Activated CD4-positive, alpha-beta T cell treated with anti-CD3 and anti-CD28 coated beads, Interleukin-2, amount 10 ng/mL, durations not matched to agents 24 days and 14 days (primary cell): ENCODE results near the gene FLOT1. TPM values are rescaled to one million over a fixed set of nuclear protein-coding genes. Genes with fewer than 3 reads are reported as not detected.
"Not testable (repeated sequence)": the region's sequence is repeated elsewhere in the genome, so short reads cannot be mapped to it uniquely, and the experiment has no call there.

Experiments
- DNase-seq: peaks from one replicate; pipeline ENCODE4 v3.0.0; 2022
- H3K27ac Mint-ChIP-seq: one replicate; pipeline ENCODE4 v1.8.0; 2022; ENCODE audit warnings: mild to moderate bottlenecking, mixed read lengths
- H3K27me3 Mint-ChIP-seq: one replicate; pipeline ENCODE4 v1.8.0; 2022; ENCODE audit warnings: mixed read lengths
- H3K36me3 Mint-ChIP-seq: one replicate; pipeline ENCODE4 v1.8.0; 2022; ENCODE audit warnings: low read depth, mild to moderate bottlenecking, mixed read lengths
- H3K4me1 Mint-ChIP-seq: one replicate; pipeline ENCODE4 v1.8.0; 2021; ENCODE audit warnings: mixed read lengths
- H3K4me3 Mint-ChIP-seq: one replicate; pipeline ENCODE4 v1.8.0; 2022; ENCODE audit warnings: mild to moderate bottlenecking, moderate library complexity, mixed read lengths
- H3K9me3 Mint-ChIP-seq: one replicate; pipeline ENCODE4 v1.8.0; 2021; ENCODE audit warnings: mixed read lengths
- intact Hi-C: fragments of 100-400 bp; cut with micrococcal nuclease; formaldehyde crosslinking; loops from one replicate; pipeline ENCODE4 v1.15.1; 2023
- total RNA-seq: library from RNA; stranded (reverse); gene quantifications from 2 replicates; pipeline ENCODE4 v1.2.3, GENCODE V29; 2022

Gene FLOT1
- total RNA-seq, 1 donor from 2014 or later = 260 TPM

DNA sequence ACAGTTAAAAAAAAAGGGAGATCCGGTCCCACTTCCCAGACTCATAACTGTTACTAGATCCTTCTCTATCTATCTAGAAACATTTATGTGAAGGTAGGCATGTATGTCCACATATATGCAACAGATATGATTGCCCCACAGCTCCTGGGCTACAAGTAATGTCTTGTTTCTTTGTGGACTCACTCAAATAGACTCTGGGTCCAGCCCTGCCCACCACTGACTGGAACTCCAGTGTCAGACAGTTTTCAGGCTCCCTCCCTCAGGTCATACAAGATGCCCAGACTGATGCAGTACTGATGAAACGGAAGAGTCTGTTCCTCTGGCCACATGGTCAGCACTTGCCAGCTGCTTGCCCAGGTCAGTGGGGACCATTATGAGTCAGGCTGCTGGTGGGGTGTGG is 32.6 kb upstream of the FLOT1 start:
- Mint-ChIP-seq H3K4me1 (peaks cover 71% of the 10 kb centered on the region), H3K36me3 (peaks cover 5% of the 10 kb centered on the region), H3K27me3 (no peaks in the 10 kb centered on the region), H3K27ac (peak overlapping the region; percentile 52), H3K4me3 (no peak overlapping the region), H3K9me3 (peaks cover 5% of the 10 kb centered on the region)
- DNase-seq = no peak
- intact Hi-C loops = no loop called here

DNA sequence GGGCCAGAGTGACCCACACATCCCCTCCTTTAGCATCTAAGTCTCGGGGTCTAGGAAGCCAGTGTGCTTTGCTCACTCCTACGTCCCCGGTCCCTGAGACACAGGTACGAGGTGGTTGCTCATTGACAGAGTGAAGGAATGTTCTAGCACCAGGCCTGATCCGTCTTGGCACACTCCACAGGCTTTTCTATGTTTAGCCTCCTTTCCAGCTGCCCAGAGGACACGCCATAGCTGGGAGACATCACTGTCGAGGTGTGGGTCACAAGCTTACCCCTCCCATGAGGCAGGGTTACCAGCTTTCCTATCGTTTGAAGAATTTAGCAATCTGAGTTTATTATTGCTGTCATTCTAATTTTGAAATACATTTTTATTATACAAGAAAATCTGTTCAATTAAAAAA is 32.2 kb upstream of the FLOT1 start:
- Mint-ChIP-seq H3K36me3 (peaks cover 5% of the 10 kb centered on the region), H3K4me3 (no peak overlapping the region), H3K4me1 (peaks cover 71% of the 10 kb centered on the region), H3K9me3 (peaks cover 5% of the 10 kb centered on the region), H3K27me3 (no peaks in the 10 kb centered on the region), H3K27ac (peak overlapping the region; percentile 34)
- no peak for DNase-seq
- intact Hi-C loops = no loop called here

DNA sequence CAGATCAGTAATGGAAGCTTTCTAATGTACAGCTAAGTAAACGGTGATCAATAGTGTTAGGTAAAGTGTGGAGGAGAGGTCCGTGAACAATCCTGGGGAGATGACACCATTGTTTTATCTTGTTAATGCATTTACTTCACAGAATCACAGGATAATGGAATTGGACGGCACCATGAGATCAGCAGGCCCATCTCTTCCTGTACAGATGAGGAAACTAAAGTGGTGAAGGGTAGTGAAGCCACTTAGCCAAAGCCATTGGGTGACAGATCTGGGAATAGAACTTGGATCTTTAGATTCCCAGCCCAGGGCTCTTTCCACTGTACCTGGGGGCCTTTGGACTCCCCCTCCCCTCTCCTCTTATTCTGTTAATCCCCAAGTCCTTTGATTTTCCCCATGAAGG is 28.1 kb upstream of the FLOT1 start:
- peak overlapping the region; percentile 33 for H3K4me3 Mint-ChIP-seq
- peaks cover 2% of the 10 kb centered on the region for H3K27me3 Mint-ChIP-seq
- H3K9me3 Mint-ChIP-seq = peaks cover 8% of the 10 kb centered on the region
- H3K4me1 Mint-ChIP-seq = peaks cover 74% of the 10 kb centered on the region
- DNase-seq = no peak
- H3K36me3 Mint-ChIP-seq = peaks cover 11% of the 10 kb centered on the region
- H3K27ac Mint-ChIP-seq = peak overlapping the region; percentile 97
- intact Hi-C loops = no loop called here

DNA sequence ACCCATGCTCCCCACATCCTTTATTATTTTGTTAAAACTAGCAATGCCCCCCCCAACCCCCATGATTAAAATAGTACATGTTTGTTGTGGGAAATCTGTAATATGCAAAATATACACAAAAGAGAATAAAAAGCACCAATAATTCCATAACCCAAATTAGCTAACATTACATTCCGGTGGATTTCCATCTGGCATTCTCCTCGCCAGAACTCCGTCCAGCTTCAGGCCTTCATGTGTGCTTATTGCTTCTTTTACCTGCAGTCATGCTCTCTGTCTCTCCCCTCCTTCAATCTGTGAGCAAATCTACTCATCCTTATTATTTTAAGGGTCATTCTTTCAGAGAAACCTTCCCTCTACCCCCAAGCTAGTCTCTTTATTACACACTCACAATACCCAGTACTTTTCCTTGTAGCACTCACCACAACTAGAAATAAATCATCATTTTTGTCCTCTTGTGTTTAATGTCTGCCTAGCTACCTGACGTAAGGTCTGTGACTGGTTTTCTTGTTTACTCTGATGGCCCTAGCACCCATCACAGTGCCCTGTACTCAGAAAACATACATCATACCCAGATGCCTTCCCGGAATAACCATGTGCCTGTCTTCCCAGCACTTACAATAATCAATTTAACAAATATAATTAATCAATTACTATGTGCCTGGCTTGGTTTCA is 27.5 kb upstream of the FLOT1 start:
- Mint-ChIP-seq H3K27ac (peak overlapping the region; percentile 97), H3K9me3 (peaks cover 8% of the 10 kb centered on the region), H3K4me1 (peaks cover 71% of the 10 kb centered on the region), H3K4me3 (peak overlapping the region; percentile 76), H3K36me3 (peaks cover 11% of the 10 kb centered on the region), H3K27me3 (peaks cover 2% of the 10 kb centered on the region)
- intact Hi-C loops = loop anchor here (1.0 kb wide), 5 partner anchors 18 to 88 kb away; partner anchors contain the start of gene FLOT1
- DNase-seq = no peak

DNA sequence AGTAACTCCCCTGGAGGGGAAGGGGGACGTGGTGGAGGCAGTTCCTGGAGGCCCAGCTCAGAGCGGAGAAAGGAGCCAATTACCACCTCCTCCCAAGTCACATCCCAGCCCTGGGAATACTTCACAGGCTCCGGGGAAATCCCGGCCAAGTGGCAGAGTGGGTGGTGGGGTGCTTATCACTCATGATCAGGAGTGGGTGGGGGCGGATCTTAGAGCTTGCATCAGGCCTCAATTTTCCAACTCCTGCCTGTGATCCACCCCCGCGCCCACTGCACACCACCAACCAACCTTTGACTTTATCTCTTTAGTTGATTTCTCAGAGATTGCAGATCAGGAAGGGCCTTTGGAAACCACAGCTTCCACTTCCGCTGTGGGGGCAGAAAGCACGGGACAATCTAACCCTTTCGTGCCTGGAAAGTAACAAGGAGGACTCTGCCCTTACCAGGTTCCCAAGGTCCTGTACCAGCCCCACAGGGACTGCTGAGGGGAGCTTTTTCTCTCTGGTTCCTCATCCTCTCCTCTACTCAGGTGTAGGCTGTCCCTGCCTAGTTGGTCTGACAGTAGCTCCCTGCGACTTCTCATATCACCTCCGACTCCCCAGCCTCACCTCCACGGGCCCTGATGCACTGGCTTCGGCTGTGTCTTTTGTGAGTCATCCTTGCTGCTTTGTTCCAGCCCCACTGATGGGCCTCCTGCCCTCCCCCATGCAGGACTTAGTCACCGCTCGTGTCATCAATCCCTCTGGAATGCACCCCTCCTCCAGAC is 26.8 kb upstream of the FLOT1 start:
- Mint-ChIP-seq H3K27me3 (peaks cover 2% of the 10 kb centered on the region), H3K4me3 (peak overlapping the region; percentile 76), H3K4me1 (peaks cover 75% of the 10 kb centered on the region), H3K36me3 (peaks cover 11% of the 10 kb centered on the region), H3K27ac (peak overlapping the region; percentile 97), H3K9me3 (peaks cover 8% of the 10 kb centered on the region)
- intact Hi-C loops = loop anchor here (1.0 kb wide), 5 partner anchors 19 to 87 kb away; partner anchors contain the start of gene FLOT1
- DNase-seq = peak; percentile 91

DNA sequence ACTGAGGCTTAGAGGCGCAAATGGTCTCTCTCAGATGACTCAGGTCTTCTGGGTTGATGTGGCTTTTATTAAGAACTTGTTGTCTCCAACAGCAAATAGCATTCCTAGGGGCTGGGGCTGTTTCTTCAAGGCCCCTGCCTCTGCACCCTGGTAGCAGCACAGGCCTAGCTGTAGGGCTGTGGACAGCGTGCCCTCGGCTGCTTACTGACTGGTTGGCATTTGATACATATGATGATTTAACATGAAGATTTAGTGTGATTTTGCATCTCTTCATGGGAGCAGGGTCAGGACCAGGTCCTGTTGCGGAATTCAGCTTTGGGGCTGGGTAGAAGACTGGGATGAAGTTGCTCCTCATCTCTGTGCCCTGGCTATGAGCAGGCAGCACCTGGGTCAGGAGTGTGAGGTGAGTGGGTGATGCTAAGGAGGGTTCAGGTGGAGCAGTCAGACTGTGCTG is 26.2 kb upstream of the FLOT1 start:
- H3K27me3 Mint-ChIP-seq = peaks cover 2% of the 10 kb centered on the region
- intact Hi-C loops = loop anchor here (1.0 kb wide), 5 partner anchors 20 to 86 kb away; partner anchors contain the start of gene FLOT1
- peak overlapping the region; percentile 76 for H3K4me3 Mint-ChIP-seq
- peak overlapping the region; percentile 97 for H3K27ac Mint-ChIP-seq
- peaks cover 11% of the 10 kb centered on the region for H3K36me3 Mint-ChIP-seq
- H3K9me3 Mint-ChIP-seq = peaks cover 8% of the 10 kb centered on the region
- DNase-seq = no peak
- H3K4me1 Mint-ChIP-seq = peaks cover 76% of the 10 kb centered on the region

DNA sequence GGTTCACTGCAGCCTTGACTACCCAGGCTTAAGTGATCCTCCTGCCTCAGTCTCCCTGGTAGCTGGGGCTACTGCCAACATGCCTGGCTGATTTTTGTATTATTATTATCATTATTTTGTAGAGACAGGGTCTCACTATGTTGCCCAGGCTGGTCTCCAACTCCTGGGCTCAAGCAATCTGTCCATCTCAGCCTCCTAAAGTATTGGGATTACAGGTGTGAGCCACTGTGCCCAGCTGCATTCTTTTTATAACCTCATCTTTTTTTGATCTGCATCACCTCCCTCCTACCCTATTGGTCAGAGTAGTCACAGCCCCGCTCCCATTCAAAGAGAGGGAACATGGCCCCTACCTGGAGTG is 25.4 kb upstream of the FLOT1 start:
- Mint-ChIP-seq H3K4me3 (peak overlapping the region; percentile 76), H3K4me1 (peaks cover 76% of the 10 kb centered on the region), H3K27ac (peak overlapping the region; percentile 97), H3K27me3 (peaks cover 2% of the 10 kb centered on the region), H3K9me3 (peaks cover 8% of the 10 kb centered on the region), H3K36me3 (peaks cover 11% of the 10 kb centered on the region)
- DNase-seq = no peak
- intact Hi-C loops = no loop called here

DNA sequence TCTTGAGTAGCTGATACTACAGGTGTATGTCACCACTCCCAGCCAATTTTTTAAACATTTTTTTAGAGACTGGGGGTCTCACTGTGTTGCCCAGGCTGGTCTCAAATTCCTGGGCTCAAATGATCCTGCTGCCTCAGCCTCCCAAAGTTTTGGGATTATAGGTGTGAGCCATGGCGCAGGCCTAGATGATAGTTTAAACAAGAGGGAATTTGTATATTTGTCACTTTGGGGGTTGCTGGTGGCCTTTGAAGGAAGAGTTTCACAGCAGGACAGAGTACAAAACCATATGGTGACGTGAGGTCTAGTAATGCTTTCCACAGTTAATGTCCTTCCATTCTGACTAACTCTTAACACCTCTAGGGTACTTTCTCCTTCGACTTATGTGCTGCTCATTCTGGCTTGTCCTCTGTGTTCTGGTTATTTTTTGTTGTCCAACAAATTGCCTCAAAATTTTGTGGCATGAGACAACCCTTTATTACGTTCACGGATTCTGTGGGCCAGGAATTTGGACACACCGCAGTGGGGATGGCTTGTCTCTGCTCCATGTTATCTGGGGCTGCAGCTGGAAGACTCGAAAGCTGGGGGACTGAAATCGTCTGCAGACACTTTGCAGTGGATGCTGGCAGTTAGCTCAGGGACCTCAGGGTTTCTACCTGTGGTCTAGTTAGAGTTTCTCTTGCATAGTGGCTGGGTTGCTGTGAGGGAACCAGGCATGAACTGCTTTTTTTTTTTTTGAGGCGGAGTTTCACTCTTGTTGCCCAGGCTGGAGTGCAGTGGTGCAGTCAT is 24.9 kb upstream of the FLOT1 start:
- DNase-seq = peak; percentile 76
- Mint-ChIP-seq H3K9me3 (peaks cover 8% of the 10 kb centered on the region), H3K36me3 (peaks cover 11% of the 10 kb centered on the region), H3K4me3 (peak overlapping the region; percentile 73), H3K27me3 (peaks cover 2% of the 10 kb centered on the region), H3K4me1 (peaks cover 71% of the 10 kb centered on the region), H3K27ac (peak overlapping the region; percentile 97)
- intact Hi-C loops = no loop called here

DNA sequence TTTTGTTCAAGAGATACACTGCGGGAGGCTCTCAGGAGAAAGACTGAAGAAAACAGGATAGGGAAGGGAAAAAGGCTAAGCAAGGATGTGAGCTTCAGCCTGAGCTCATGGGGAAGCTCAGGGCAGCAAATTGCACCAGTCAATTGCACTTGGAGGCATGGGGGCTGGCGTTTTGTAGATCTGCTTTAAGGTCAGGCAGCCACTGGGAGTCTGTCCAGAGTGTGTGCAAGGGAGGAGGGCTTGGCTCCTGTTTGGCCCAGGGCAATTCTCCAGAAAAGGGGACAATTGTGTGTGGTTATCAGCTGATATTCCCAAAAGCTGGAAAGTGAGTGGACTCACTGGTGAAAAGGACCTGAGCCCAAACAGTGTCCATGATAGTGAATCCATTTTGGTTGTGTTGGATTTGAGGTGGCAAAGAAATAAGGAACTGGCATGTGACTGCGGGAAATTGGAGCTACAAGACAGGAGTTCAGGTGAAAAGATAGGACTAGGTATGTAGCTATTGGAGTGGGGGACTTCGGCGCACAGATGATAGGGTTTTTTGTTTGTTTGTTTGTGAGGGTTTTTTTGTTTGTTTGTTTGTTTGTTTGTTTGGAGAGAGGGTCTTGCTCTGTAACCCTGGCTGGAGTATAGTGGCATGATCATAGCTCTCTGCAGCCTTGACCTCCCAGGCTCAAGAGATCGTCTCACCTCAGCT is 24.1 kb upstream of the FLOT1 start:
- peaks cover 8% of the 10 kb centered on the region for H3K9me3 Mint-ChIP-seq
- peaks cover 2% of the 10 kb centered on the region for H3K27me3 Mint-ChIP-seq
- peaks cover 69% of the 10 kb centered on the region for H3K4me1 Mint-ChIP-seq
- H3K36me3 Mint-ChIP-seq = peaks cover 10% of the 10 kb centered on the region
- H3K4me3 Mint-ChIP-seq = peak overlapping the region; percentile 6
- intact Hi-C loops = no loop called here
- peak overlapping the region; percentile 97 for H3K27ac Mint-ChIP-seq
- no peak for DNase-seq

DNA sequence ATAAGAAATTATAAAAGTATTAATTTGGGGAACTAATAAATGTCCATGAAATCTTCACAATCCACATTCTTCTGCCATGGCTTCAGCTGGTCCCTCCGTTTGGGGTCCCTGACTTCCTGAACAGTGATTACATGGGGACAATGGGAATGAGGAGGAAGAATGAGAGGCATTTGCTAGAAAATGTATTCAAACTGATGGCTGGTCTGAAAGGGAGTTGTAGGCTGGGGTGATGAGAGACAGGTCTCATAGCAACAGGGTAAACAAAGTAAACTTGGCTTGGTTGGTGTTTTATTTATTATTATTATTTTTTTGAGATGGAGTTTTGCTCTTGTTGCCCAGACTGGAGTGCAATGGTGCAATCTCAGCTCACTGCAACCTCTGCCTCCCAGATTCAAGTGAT is 23.0 kb upstream of the FLOT1 start:
- H3K4me3 Mint-ChIP-seq, DNase-seq, H3K9me3 Mint-ChIP-seq, intact Hi-C loops, H3K27me3 Mint-ChIP-seq, H3K36me3 Mint-ChIP-seq: not testable (repeated sequence)
- H3K4me1 Mint-ChIP-seq = peaks cover 63% of the 10 kb centered on the region
- peak overlapping the region; percentile 22 for H3K27ac Mint-ChIP-seq

DNA sequence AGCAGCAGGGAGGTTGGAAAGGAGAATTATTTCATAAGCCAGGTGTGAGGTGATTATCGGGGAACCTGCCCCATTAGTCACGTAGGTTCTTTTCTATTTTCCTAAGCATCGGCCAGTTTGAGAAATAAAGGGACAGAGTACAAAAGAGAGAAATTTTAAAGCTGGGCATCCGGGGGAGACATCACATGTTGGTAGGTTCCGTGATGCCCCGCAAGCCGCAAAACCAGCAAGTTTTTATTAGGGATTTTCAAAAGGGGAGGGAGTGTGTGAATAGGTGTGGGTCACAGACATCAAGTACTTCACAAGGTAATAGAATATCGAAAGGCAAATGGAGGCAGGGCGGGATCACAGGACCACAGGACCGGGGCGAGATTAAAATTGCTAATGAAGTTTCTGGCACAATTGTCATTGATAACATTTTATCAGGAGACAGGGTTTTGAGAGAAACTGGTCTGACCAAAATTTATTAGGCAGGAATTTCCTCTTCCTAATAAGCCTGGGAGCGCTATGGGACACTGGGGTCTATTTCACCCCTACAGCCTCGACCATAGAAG is 22.1 kb upstream of the FLOT1 start:
- DNase-seq, intact Hi-C loops, H3K27me3 Mint-ChIP-seq, H3K9me3 Mint-ChIP-seq, H3K36me3 Mint-ChIP-seq: not testable (repeated sequence)
- Mint-ChIP-seq H3K27ac (peak overlapping the region; percentile 85), H3K4me3 (peak overlapping the region; percentile 55), H3K4me1 (peaks cover 54% of the 10 kb centered on the region)

DNA sequence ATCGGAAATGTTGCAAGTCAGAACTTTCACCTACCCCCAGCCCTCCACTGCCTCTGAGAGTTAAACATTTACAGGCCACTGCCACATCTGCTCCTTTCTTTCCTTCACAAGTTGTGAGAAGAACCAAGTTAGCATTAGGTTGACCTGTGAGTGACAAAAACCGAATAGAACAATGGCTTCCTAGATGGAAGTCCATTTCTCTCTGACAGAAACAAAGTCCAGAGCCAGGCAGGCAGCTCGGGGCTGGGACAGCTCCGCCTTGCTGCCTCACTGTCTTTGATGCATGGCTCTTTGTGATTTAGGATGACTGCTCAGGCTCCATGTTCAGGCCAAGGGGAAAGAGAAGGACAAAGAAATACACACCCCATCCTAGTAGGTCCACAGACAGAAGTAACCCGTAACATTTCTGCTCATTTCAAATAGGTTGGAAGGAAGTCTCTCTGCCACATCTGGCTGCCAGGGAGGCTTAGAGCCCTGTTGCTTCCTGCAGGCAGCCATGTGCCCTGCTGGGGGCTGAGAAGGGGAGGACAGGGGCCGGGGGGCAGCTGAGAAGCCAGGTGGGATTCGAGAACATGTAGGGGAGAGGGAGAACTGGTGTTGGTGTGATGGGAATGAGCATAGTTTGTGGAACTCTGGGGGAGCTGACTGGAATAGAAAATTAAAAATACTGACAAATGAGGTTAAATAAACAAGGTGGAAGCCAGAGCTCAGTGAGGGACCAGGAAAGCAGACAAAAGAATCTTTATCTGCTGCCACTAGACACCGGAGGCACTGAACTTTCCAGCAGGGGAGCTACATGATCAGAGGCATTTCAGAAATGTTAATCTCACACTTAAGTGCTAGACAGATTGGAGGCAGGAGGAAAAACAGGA is 21.4 kb upstream of the FLOT1 start:
- peak overlapping the region; percentile 85 for H3K27ac Mint-ChIP-seq
- peak overlapping the region; percentile 55 for H3K4me3 Mint-ChIP-seq
- peaks cover 6% of the 10 kb centered on the region for H3K36me3 Mint-ChIP-seq
- no peak for DNase-seq
- peaks cover 3% of the 10 kb centered on the region for H3K9me3 Mint-ChIP-seq
- peaks cover 50% of the 10 kb centered on the region for H3K4me1 Mint-ChIP-seq
- intact Hi-C loops = no loop called here
- no peaks in the 10 kb centered on the region for H3K27me3 Mint-ChIP-seq
